GM18502 (cell line): ENCODE results near the gene AP1M2.

Source experiments
- ATAC-seq: cut with Tn5 transposase; IDR thresholded peaks from one replicate; pipeline ENCODE4 v1.9.1; 2021; ENCODE audit warnings: mild to moderate bottlenecking; ENCODE audit not compliant: unreplicated experiment, poor library complexity

Gene AP1M2

DNA sequence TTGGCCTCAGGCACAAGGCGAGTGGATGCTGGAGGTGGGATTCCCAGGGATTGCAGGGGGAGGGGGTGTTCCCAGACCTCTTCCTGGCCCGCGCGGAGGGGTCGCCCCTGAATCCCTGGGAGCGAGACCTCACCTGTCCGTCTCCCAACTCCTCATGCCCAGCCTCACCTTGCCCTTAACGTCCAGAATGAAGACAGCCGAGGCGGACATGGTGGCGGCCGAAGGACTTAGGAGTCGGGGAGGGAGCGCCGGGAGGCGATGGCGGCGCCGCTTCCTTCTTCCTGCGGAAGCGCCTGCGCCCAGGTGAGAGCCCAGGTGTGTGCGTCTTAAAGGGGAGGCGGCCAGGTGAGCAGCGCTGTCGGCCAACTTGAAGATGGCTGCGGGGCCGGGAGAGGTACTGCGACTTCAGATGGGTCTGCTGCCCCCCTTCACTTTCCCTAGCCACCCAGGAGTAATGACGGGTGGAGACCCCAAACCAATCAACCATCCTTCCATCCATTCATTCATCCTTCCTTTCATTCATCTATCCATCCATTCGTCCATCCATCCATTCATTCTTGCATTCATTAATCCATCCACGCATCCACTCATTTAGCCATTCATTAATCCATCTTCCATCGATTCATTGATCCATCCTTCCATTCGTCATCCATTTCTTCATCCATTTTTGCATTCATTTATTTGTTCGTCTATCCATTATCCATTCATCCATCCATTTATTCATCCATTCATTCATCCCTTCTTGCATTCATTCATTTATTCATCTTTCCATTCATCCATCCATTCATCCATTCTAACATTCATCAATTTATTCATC is at the start of gene AP1M2:
TSS of gene AP1M2 (minus strand) at position 291 of the 817 bp plus-strand sequence. CDS start at position 210, 81 bp downstream.
- ATAC-seq: no peak

GRCh38 chr19:10636304-10636972 is 49.3 kb upstream of the AP1M2 start:
- no peak for ATAC-seq

DNA sequence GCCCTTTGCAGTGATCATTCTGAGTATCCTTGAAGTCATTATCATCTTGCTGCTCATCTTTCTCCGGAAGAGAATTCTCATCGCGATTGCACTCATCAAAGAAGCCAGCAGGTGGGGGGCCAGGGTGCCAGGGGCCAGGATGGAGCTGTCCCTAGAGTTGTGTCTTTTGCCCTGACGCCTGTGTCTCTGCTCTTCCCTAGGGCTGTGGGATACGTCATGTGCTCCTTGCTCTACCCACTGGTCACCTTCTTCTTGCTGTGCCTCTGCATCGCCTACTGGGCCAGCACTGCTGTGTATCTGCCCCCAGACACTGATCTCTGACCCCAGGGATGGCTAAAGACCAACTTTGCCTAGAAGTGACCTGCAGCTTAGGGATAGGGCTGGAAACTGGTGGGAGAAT is 47.9 kb upstream of the AP1M2 start:
- ATAC-seq: no peak

DNA sequence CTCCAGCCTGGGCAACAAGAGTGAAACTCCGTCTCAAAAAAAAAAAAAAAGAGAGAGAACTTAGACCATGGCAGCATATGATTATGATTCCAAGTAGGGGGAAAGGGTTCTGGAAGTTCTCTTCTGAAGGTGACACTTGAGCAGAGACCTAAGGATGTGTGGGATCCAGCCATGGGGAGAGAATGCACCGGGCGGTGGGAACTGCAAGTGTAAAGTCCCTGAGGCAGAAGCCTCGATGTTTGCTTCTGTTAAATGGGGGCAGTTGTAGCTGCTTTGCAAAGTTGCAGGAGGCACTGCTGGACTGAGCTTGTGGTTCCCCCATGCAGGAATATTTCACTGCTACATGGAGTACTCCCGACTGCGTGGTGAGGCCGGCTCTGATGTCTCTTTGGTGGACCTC is 47.3 kb upstream of the AP1M2 start:
- no peak for ATAC-seq

DNA sequence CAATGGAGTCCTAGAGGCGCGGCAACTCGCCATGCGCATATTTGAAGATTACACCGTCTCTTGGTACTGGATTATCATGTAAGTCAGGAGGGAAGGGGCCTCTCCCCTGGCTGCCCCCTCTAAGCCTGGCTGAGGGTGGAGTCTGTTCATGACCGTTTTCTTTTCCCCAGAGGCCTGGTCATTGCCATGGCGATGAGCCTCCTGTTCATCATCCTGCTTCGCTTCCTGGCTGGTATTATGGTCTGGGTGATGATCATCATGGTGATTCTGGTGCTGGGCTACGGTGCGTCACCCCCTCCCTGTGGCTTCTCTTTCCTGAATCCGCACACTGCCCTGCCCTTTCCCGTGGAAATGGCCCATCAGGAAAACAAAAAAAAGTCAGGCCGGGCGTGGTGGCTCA is 44.8 kb upstream of the AP1M2 start:
- no peak for ATAC-seq

- no peak for ATAC-seq
Observed at GRCh38 chr19:10625762-10626138, 38.6 kb upstream of the AP1M2 start.

GRCh38 chr19:10625003-10625761 is 38.1 kb upstream of the AP1M2 start, which contains the start of gene SLC44A2:
TSS of gene SLC44A2 (plus strand) at chr19:10625553. CDS start at chr19:10625634, 81 bp downstream.
- ATAC-seq: no peak

DNA sequence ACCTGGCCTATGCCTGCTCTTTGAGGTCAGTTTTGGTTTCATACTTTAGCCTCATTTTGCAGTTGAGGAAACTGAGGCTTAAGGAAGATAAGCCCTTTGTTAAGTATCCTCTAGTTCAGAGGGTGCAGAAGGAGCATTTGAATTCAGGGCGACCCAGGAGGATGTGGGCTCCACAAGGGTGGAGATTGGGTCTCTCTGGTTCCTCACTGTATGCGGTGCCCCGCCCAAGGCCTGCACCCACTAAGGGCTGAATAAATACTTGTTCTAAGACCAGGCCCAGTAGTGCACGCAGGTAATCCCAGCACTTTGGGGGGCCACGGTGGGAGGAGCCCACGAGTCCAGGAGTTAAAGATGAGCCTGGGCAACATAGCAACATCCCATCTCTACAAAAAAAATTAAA is 37.5 kb upstream of the AP1M2 start:
- ATAC-seq: no peak

DNA sequence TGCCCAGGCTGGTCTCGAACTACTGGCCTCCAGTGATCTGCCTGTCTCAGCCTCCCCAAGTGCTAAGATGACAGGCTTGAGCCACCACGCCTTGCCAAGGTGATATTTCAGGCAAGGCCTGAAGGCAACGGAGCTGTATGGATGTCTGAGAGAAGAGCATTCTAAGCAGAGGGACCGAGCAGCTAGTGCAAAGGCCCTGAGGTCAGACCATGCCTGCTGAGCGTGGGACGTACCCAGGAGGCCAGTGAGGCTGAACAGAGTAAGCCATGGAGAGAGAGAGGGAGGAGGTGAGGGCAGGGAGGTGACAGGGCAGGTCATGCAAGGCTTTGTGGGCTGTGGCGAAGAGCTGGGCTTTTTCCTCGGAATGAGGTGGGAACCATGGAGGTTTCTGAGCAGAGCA is 34.9 kb upstream of the AP1M2 start:
- ATAC-seq: no peak

DNA sequence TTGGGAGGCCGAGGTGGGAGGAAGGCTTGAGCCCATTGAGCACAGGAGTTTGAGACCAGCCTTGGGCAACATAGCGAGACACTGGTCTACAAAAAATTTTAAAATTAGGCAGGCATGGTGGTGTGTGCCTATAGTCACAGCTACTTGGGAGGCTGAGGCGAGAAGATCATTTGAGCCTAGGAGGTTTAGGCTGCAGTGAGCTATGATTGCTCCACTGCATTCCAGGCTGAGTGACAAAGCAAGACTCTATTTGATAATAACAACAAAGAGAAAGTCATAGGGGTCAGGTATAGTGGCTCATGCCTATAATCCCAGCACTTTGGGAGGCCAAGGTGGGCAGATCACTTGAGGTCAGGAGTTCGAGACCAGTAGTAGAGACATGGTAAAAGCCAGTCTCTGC is 33.7 kb upstream of the AP1M2 start:
- ATAC-seq: no peak

DNA sequence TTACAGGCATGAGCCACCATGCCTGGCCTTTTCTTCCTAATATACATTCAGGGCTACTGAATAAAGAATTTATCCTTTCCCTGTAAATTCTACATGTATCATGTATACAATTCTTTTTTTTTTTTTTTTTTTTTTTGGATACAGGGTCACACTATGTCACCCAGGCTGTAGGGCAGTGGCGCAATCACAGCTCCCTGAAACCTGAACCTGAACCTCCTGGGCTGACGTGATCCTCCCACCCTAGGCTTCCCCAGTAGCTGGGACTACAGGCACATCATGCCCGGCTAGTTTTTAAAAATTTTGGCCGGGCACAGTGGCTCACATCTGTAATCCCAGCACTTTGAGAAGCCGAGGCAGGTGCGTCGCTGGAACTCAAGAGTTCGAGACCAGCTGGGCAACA is 31.7 kb upstream of the AP1M2 start:
- ATAC-seq: no peak

GRCh38 chr19:10617409-10618121 is 30.5 kb upstream of the AP1M2 start:
- ATAC-seq: no peak

GRCh38 chr19:10615429-10616023 is 28.4 kb upstream of the AP1M2 start:
- no peak for ATAC-seq

- no peak for ATAC-seq
Observed at GRCh38 chr19:10612499-10613119, 25.5 kb upstream of the AP1M2 start.

DNA sequence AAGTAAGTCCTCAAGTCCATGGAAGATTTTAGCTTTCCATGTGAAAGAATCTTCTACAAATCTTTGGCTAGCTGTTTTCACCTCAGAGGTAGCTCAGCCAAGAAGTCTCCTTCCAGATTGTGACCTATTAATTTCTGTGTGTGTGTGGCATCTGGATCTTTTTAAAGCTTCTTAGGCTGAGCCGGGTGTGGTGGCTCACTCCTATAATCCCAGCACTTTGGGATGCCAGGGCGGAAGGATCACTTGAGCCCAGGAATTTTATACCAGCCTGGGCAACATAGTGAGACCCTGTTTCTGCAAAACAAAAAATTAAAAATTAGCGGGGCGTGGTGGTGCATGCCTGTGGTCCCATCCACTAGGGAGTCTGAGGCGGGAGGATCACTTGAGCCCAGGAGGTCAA is 24.8 kb upstream of the AP1M2 start:
- ATAC-seq: no peak

- no peak for ATAC-seq
Observed at GRCh38 chr19:10604460-10604980, 17.4 kb upstream of the AP1M2 start.

- ATAC-seq: no peak
Observed at GRCh38 chr19:10603873-10604459, 16.9 kb upstream of the AP1M2 start.

DNA sequence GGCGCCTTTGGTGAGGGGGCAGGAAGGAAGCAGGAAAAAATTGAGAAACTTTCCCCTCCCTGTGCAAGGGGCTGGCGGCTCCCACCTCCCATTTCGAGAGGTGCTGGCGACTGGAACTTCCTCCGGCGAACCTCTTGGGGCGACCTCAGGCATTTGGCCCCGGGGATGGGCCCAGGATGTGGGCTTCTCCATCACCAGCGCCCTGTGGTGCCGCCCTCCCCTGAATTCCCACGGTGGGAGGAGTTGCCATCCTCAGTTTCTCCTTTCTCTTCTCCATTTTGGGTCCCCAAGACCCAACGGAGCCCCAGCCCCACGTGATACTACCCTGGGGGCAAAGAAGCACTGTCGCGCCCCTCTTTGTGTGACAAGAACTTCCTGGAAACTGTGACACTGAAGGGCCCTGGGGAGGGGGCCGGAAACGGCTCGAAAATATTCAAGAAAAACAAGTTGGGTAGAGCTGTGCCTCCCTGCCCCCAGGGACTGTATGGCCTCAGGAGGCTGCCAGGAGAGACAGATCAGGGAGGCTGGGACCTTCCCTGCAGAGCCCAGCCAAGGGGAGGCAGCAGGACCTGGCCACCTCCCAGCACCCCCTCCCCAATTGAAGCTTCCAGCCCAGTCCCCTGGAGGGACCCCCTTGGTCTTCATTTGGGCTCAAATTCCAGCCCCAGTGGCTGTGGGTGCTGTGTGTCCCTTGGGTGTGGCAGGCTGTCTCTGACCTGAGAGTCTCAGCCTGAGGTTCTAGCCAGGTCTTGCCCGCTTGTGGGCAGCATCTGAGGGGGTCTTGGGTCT is 16.2 kb upstream of the AP1M2 start:
- ATAC-seq: peak; percentile 33
